Measurements from ENCODE around the gene C3orf33. TPM values are rescaled to one million over a fixed set of nuclear protein-coding genes. Genes with fewer than 3 reads are reported as not detected.

The C3orf33 gene
- total and polyA plus RNA-seq, 2 of the 8 experiments (the other 6 are each of a cell fraction or from before 2014, with no cell fraction given): 3.4 to 4.5 TPM

DNA sequence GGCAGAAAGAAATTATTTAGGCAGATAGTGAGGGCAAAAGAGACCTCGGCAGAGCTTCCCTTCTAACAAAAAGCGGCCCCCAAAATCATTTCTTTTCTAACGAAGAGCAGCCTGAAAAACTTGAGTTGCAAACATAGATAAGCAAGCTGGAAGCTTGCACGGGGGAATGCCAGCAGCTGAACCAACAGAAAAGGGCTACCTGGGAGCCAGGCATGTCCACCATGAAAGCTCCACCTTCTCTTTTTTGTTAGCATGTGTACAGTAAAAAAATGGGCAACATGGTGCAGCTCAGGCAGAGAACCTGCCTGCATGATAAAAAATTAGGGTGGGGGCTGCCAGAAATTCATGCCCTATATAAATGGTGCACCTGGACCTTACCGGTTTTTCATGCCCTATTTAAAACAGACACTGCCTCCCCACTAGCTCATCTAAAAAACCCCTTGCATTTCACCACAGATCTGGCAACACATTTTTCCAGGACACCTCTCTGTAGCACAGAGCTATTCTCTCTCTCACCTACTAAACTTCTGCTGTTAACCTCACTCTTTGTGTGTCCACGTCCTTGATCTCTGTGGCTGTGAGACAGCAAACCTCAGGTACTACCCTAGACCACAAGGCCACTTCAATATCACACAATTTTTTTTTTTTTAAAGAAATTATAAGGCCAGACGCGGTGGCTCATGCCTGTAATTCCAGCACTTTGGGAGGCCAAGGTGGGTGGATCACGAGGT lies 29.4 kb upstream of the C3orf33 start (continued):
- TF ChIP-seq, protein P1, sequence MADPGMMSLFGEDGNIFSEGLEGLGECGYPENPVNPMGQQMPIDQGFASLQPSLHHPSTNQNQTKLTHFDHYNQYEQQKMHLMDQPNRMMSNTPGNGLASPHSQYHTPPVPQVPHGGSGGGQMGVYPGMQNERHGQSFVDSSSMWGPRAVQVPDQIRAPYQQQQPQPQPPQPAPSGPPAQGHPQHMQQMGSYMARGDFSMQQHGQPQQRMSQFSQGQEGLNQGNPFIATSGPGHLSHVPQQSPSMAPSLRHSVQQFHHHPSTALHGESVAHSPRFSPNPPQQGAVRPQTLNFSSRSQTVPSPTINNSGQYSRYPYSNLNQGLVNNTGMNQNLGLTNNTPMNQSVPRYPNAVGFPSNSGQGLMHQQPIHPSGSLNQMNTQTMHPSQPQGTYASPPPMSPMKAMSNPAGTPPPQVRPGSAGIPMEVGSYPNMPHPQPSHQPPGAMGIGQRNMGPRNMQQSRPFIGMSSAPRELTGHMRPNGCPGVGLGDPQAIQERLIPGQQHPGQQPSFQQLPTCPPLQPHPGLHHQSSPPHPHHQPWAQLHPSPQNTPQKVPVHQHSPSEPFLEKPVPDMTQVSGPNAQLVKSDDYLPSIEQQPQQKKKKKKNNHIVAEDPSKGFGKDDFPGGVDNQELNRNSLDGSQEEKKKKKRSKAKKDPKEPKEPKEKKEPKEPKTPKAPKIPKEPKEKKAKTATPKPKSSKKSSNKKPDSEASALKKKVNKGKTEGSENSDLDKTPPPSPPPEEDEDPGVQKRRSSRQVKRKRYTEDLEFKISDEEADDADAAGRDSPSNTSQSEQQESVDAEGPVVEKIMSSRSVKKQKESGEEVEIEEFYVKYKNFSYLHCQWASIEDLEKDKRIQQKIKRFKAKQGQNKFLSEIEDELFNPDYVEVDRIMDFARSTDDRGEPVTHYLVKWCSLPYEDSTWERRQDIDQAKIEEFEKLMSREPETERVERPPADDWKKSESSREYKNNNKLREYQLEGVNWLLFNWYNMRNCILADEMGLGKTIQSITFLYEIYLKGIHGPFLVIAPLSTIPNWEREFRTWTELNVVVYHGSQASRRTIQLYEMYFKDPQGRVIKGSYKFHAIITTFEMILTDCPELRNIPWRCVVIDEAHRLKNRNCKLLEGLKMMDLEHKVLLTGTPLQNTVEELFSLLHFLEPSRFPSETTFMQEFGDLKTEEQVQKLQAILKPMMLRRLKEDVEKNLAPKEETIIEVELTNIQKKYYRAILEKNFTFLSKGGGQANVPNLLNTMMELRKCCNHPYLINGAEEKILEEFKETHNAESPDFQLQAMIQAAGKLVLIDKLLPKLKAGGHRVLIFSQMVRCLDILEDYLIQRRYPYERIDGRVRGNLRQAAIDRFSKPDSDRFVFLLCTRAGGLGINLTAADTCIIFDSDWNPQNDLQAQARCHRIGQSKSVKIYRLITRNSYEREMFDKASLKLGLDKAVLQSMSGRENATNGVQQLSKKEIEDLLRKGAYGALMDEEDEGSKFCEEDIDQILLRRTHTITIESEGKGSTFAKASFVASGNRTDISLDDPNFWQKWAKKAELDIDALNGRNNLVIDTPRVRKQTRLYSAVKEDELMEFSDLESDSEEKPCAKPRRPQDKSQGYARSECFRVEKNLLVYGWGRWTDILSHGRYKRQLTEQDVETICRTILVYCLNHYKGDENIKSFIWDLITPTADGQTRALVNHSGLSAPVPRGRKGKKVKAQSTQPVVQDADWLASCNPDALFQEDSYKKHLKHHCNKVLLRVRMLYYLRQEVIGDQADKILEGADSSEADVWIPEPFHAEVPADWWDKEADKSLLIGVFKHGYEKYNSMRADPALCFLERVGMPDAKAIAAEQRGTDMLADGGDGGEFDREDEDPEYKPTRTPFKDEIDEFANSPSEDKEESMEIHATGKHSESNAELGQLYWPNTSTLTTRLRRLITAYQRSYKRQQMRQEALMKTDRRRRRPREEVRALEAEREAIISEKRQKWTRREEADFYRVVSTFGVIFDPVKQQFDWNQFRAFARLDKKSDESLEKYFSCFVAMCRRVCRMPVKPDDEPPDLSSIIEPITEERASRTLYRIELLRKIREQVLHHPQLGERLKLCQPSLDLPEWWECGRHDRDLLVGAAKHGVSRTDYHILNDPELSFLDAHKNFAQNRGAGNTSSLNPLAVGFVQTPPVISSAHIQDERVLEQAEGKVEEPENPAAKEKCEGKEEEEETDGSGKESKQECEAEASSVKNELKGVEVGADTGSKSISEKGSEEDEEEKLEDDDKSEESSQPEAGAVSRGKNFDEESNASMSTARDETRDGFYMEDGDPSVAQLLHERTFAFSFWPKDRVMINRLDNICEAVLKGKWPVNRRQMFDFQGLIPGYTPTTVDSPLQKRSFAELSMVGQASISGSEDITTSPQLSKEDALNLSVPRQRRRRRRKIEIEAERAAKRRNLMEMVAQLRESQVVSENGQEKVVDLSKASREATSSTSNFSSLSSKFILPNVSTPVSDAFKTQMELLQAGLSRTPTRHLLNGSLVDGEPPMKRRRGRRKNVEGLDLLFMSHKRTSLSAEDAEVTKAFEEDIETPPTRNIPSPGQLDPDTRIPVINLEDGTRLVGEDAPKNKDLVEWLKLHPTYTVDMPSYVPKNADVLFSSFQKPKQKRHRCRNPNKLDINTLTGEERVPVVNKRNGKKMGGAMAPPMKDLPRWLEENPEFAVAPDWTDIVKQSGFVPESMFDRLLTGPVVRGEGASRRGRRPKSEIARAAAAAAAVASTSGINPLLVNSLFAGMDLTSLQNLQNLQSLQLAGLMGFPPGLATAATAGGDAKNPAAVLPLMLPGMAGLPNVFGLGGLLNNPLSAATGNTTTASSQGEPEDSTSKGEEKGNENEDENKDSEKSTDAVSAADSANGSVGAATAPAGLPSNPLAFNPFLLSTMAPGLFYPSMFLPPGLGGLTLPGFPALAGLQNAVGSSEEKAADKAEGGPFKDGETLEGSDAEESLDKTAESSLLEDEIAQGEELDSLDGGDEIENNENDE (IDR thresholded peaks at IDR 0.05; ENCODE audit: insufficient replicate concordance, low read length): no peak
- TF ChIP-seq, protein P2, sequence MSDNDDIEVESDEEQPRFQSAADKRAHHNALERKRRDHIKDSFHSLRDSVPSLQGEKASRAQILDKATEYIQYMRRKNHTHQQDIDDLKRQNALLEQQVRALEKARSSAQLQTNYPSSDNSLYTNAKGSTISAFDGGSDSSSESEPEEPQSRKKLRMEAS (IDR thresholded peaks at IDR 0.05): no peak
- TF ChIP-seq RFX5 (IDR thresholded peaks at IDR 0.05; ENCODE audit: borderline replicate concordance, low read depth, low read length): no peak

Data from H1 (cell line).